OCI-LY1 (cell line): Measurements from ENCODE around the gene A4GNT.
"Not testable (repeated sequence)": the region's sequence is repeated elsewhere in the genome, so short reads cannot be mapped to it uniquely, and the experiment has no call there.

Source experiments
- H2AFZ ChIP-seq: fragments of 200-600 bp; sonication (generic), shearing (Covaris generic); 2 replicates; pipeline ENCODE4 v1.6.0; 2014; ENCODE audit warnings: antibody characterized with exemption, mild to moderate bottlenecking, low read length
- H3F3A ChIP-seq: fragments of 200-600 bp; sonication (generic), shearing (Covaris generic); 2 replicates; pipeline ENCODE4 v1.6.0; 2014; ENCODE audit warnings: mild to moderate bottlenecking, antibody characterized with exemption, low read length, moderate library complexity; ENCODE audit not compliant: insufficient read depth
- H3K27ac ChIP-seq: fragments of 200-600 bp; sonication (generic); 2 replicates; pipeline ENCODE4 v1.5.1; 2014; ENCODE audit warnings: low read length, mixed run types, mild to moderate bottlenecking, low read depth; ENCODE audit not compliant: poor library complexity, severe bottlenecking
- H3K27me3 ChIP-seq: fragments of 200-600 bp; sonication (generic); 2 replicates; pipeline ENCODE4 v1.6.0; 2014; ENCODE audit warnings: antibody characterized with exemption, mild to moderate bottlenecking, low read length, moderate library complexity; ENCODE audit not compliant: insufficient read depth
- H3K36me3 ChIP-seq: fragments of 200-600 bp; sonication (generic); 2 replicates; pipeline ENCODE4 v1.6.1; 2014; ENCODE audit warnings: mild to moderate bottlenecking, antibody characterized with exemption, low read length, moderate library complexity, mixed read lengths; ENCODE audit not compliant: insufficient read depth
- H3K4me1 ChIP-seq: fragments of 200-600 bp; sonication (generic); 2 replicates; pipeline ENCODE4 v1.5.1; 2014; ENCODE audit warnings: mild to moderate bottlenecking, low read length, moderate library complexity; ENCODE audit not compliant: insufficient read depth, severe bottlenecking
- H3K4me2 ChIP-seq: fragments of 200-600 bp; sonication (generic), shearing (Covaris generic); 2 replicates; pipeline ENCODE4 v1.6.1; 2014; ENCODE audit warnings: low read length
- H3K4me3 ChIP-seq: fragments of 200-600 bp; sonication (generic); 2 replicates; pipeline ENCODE4 v1.5.1; 2014; ENCODE audit warnings: low read length, low read depth, mild to moderate bottlenecking, mixed read lengths; ENCODE audit not compliant: poor library complexity, severe bottlenecking
- H3K79me2 ChIP-seq: fragments of 200-600 bp; shearing (Covaris generic); 2 replicates; pipeline ENCODE4 v1.6.1; 2016; ENCODE audit warnings: mixed run types, low read length, mixed read lengths; ENCODE audit not compliant: insufficient read depth
- H3K9ac ChIP-seq: fragments of 200-600 bp; sonication (generic), shearing (Covaris generic); 2 replicates; pipeline ENCODE4 v1.6.1; 2014; ENCODE audit warnings: mild to moderate bottlenecking, low read length, mixed read lengths
- H3K9me2 ChIP-seq: fragments of 200-600 bp; sonication (generic), shearing (Covaris generic); 2 replicates; pipeline ENCODE4 v1.6.1; 2014; ENCODE audit warnings: low read depth, mild to moderate bottlenecking, low read length, mixed read lengths
- H3K9me3 ChIP-seq: fragments of 200-600 bp; shearing (Covaris generic); 2 replicates; pipeline ENCODE4 v1.6.1; 2014; ENCODE audit warnings: low read length, mixed read lengths
- H4K20me1 ChIP-seq: fragments of 200-600 bp; sonication (generic), shearing (Covaris generic); 2 replicates; pipeline ENCODE4 v1.6.0; 2016; ENCODE audit warnings: mild to moderate bottlenecking, low read length; ENCODE audit not compliant: insufficient read depth
- EZH2 ChIP-seq: fragments of 200-600 bp; sonication (generic), shearing (Covaris generic); IDR thresholded peaks from 2 replicates; pipeline ENCODE4 v1.8.0; 2017; ENCODE audit warnings: borderline replicate concordance, mixed run types, mild to moderate bottlenecking, antibody characterized with exemption, low read length, moderate library complexity, mixed read lengths
- TF ChIP-seq, protein P1 (sequence below): fragments of 200-600 bp; sonication (generic), shearing (Covaris generic); IDR thresholded peaks from 2 replicates; pipeline ENCODE4 v1.5.1; 2017; ENCODE audit warnings: mild to moderate bottlenecking, antibody characterized with exemption, low read length, moderate library complexity, mixed read lengths

The A4GNT gene

DNA sequence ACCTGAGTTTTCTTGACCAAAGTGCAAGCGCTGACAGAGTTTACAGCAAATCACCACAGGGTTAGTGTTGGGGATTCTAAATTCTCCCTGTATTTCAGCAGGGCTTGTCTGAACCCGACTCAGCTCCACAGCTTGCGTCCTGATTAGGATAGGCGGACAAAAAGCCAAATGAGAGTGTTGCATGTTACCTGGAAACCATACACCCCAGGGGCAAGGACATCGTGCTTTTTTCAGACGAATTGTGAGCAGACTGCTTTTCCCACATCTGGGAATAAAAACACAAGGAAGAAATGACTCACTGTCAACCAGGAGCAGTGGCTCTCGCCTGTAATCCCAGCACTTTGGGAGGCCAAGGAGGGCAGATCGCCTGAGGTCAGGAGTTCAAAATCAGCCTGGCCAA, 19.8 kb downstream of the A4GNT start:
- Histone ChIP-seq H3K4me2 (no peak overlapping the region), H3K79me2 (no peaks in the 10 kb centered on the region), H4K20me1 (no peaks in the 10 kb centered on the region), H3K27ac (no peak overlapping the region), H3F3A (no peaks in the 10 kb centered on the region), H3K27me3 (peaks cover 4% of the 10 kb centered on the region), H3K36me3 (no peaks in the 10 kb centered on the region), H3K9me3 (no peaks in the 10 kb centered on the region), H2AFZ (no peak overlapping the region), H3K9ac (no peak overlapping the region), H3K9me2 (no peaks in the 10 kb centered on the region), H3K4me1 (peaks cover 11% of the 10 kb centered on the region), H3K4me3 (no peak overlapping the region)
- TF ChIP-seq, protein P1, sequence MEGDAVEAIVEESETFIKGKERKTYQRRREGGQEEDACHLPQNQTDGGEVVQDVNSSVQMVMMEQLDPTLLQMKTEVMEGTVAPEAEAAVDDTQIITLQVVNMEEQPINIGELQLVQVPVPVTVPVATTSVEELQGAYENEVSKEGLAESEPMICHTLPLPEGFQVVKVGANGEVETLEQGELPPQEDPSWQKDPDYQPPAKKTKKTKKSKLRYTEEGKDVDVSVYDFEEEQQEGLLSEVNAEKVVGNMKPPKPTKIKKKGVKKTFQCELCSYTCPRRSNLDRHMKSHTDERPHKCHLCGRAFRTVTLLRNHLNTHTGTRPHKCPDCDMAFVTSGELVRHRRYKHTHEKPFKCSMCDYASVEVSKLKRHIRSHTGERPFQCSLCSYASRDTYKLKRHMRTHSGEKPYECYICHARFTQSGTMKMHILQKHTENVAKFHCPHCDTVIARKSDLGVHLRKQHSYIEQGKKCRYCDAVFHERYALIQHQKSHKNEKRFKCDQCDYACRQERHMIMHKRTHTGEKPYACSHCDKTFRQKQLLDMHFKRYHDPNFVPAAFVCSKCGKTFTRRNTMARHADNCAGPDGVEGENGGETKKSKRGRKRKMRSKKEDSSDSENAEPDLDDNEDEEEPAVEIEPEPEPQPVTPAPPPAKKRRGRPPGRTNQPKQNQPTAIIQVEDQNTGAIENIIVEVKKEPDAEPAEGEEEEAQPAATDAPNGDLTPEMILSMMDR, result no peak

DNA sequence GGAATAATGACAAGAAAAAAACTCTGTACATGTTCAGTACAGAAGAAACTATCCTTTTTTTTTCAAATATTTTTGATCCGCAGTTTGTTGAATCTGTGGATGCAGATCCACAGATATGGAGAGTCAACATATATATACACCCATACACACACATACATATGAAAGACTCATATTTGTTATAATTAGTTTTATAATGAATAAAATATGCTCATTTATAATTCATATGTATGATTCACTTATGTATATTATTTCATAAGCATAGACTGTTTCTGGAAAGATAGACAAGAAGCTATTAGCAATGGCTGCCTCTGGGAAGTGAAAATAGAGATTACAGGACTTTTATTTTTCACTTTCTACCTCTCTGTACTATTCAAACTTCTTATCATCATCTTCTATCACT, 26.6 kb downstream of the A4GNT start:
- Histone ChIP-seq H3K9me2 (no peaks in the 10 kb centered on the region), H3K27me3 (no peaks in the 10 kb centered on the region), H3K4me3 (no peak overlapping the region), H2AFZ (no peak overlapping the region), H3K4me2 (no peak overlapping the region), H3K36me3 (no peaks in the 10 kb centered on the region), H3K79me2 (no peaks in the 10 kb centered on the region), H3K9ac (no peak overlapping the region), H3F3A (no peaks in the 10 kb centered on the region), H3K4me1 (no peaks in the 10 kb centered on the region), H3K27ac (no peak overlapping the region), H4K20me1 (no peaks in the 10 kb centered on the region), H3K9me3 (no peaks in the 10 kb centered on the region)
- TF ChIP-seq, protein P1, result no peak
- TF ChIP-seq EZH2, result no peak

DNA sequence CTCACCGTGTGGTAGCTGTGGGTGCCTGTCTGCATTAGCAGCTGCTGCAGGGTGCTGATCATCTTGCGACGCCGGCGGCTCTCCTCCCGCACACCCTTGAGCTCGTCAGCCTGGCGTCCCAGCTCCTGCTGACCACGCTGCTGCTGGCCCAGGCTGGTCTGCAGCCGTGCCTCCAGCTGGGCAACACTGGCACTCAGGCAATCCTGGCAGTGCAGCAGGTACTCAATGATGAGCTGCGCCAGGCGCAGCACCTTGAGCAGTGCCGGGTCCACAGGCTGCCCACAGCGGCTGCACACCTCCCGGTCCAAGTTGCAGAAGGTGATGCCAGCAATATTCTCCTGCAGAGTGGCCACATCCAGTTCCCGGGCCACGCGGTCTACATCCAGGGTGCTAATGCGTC, 28.7 kb downstream of the A4GNT start:
- Histone ChIP-seq H3F3A (no peaks in the 10 kb centered on the region), H3K9me2 (no peaks in the 10 kb centered on the region), H3K9ac (no peak overlapping the region), H3K36me3 (no peaks in the 10 kb centered on the region), H3K4me1 (no peaks in the 10 kb centered on the region), H3K4me3 (no peak overlapping the region), H2AFZ (no peak overlapping the region), H4K20me1 (no peaks in the 10 kb centered on the region), H3K4me2 (no peak overlapping the region), H3K9me3 (no peaks in the 10 kb centered on the region), H3K27me3 (no peaks in the 10 kb centered on the region), H3K79me2 (no peaks in the 10 kb centered on the region), H3K27ac (no peak overlapping the region)
- no peak for TF ChIP-seq EZH2
- TF ChIP-seq, protein P1, result no peak

DNA sequence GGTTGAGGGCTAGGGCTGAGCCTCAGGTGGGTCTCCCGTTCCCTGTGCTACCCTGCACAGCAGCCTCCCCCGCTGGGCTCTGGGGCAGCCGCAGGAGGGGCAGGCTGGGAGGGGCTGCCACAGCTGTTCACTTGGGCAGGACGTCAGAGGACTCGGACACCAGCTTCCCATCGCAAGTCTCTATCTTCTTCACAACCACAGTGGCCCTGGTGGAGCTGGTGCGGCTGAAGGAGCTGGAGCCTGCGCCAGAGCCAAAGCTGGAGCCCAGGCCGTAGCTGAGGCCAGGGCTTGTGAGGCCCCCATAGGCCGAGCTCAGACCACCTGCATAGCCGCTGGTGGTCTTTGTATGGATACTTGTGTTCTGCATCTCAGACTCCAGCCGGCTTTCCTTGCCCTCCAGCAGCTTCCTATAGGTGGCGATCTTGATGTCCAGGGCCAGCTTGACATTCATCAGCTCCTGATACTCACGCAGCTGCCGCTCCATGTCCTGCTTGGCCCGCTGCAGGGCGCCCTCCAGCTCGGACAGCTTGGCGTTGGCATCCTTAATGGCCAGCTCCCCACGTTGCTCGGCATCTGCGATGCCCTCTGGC, 30.7 kb downstream of the A4GNT start:
- not testable (repeated sequence) for H3K36me3 ChIP-seq, H3F3A ChIP-seq, H4K20me1 ChIP-seq, H3K27ac ChIP-seq, H2AFZ ChIP-seq, H3K4me3 ChIP-seq, H3K9ac ChIP-seq, H3K9me3 ChIP-seq, H3K27me3 ChIP-seq, H3K4me1 ChIP-seq, H3K9me2 ChIP-seq, H3K79me2 ChIP-seq, H3K4me2 ChIP-seq
